ENCODE measurements around the gene IFIT5. TPM values are rescaled to one million over a fixed set of nuclear protein-coding genes. Genes with fewer than 3 reads are reported as not detected.

IFIT5 gene
- polyA plus RNA-seq, 2 of the 4 experiments (the other 2 are of a cell fraction) = 7.8 to 11.5 TPM

DNA sequence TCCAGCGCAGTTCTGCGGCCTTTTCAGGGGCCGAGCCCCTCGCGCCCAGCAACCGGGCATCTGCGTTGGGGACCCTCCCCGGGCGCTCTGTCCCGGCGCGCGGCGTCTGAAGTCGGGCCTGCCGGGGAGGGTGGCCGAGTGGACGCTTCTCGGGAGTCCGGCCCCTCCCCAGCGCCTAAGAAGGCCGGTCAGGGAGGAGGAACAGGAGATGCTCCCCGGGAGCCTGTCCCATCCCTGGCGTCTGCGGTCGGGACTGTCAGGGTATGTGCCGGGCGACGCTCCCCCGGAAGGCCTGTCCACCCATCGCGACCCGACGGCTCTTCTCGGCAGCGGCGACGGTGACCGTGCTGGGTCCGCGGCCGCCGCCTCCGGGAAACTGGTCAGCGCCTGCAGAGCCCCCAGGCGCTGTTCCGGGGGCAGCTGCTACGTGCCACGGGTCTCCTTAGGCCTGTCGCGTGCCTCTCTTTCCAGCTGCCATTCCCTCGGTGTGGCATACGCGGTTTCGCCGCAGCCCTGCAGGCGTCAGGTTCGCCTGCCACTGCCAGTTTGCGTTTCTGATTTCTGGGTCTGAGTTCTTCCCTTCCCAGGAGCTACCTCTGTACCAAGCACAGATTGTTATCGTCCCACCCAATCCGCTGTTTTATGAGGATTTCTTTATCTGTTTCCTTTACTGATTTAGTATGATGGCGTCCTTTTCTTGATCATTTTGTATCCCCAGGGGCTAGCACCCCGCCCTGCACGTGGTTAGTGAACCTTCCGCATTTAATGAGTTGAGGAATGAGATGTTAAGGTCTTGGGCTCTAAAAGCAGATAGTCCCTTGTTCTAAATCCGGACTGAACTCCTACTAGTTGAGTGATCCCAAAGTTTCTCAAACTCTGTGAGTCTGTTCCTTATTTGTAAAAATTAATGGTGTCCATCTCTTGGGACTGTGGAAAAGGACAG lies 782 bp downstream of the IFIT5 start (continued):
- peak; percentile 88 for TF ChIP-seq PHF8 (IDR thresholded peaks at IDR 0.05; ENCODE audit: borderline replicate concordance, low read depth)
- no peak for TF ChIP-seq FOXS1 (CRISPR knock-in tag; IDR thresholded peaks at IDR 0.05)
- TF ChIP-seq MYC (IDR thresholded peaks at IDR 0.05; ENCODE audit: borderline replicate concordance, low read length) = no peak
- TF ChIP-seq FOSL2 (IDR thresholded peaks at IDR 0.05) = no peak
- no peak for TF ChIP-seq FOSL2 (CRISPR knock-in tag; IDR thresholded peaks at IDR 0.05)
- TF ChIP-seq NR3C1 (IDR thresholded peaks at IDR 0.05) = no peak
- no peak for TF ChIP-seq NPAS2 (CRISPR knock-in tag; IDR thresholded peaks at IDR 0.05; ENCODE audit: borderline replicate concordance)
- TF ChIP-seq ESRRA (IDR thresholded peaks at IDR 0.05; ENCODE audit: borderline replicate concordance, low read length) = no peak
- no peak for TF ChIP-seq POLR2AphosphoS2 (conservative IDR thresholded peaks at IDR 0.05; ENCODE audit: low read length)

GRCh38 chr10:89416465-89416864 lies 2.1 kb downstream of the IFIT5 start:
- Histone ChIP-seq H3K4me3 (no peak overlapping the region), H3K4me2 (0 out of 3 replicates have a peak overlapping the region, but pooled peaks have one; percentile 83), H3K4me1 (peaks cover 12% of the 10 kb centered on the region; the same call in 1 of the 3 replicates), H3K9me3 (no peaks in the 10 kb centered on the region), H3K27ac (no peak overlapping the region)
- DNase-seq (ENCODE audit: low read depth in 1 of 2, low spot score in 1 of 2) (no peak), ATAC-seq (no peak), FAIRE-seq (no peak)
- TF ChIP-seq CHD4 (IDR thresholded peaks at IDR 0.05; ENCODE audit: borderline replicate concordance) = no peak
- no peak for TF ChIP-seq HES2 (IDR thresholded peaks at IDR 0.05)
- TF ChIP-seq POLR2AphosphoS2 (conservative IDR thresholded peaks at IDR 0.05; ENCODE audit: low read length) = no peak
- ChIA-PET POLR2A (no interaction called here), CTCF (interaction anchor here (1.3 kb wide), 1 partner anchor 47 kb away, joined by 3 read pairs; no protein-coding TSS in a partner anchor)
- WGBS (ENCODE audit: missing lambda C conversion rate) = 93% methylated on average over 1 of the region's 1 CpG

- H3K9me3 ChIP-seq = no peaks in the 10 kb centered on the region
- ATAC-seq (no peak), DNase-seq (ENCODE audit: low read depth in 1 of 2, low spot score in 1 of 2) (no peak), FAIRE-seq (no peak)
- no peak overlapping the region for H3K4me3 ChIP-seq
- H3K4me1 ChIP-seq = peaks cover 9% of the 10 kb centered on the region
- no peak overlapping the region for H3K4me2 ChIP-seq
- ChIA-PET POLR2A (no interaction called here), CTCF (interaction anchor here (1.0 to 1.2 kb wide), 4 partner anchors 10 to 137 kb away, joined by 3 to 7 read pairs (median 3); partner anchors contain the start of gene IFIT1)
- no peak overlapping the region for H3K27ac ChIP-seq
- TF ChIP-seq POLR2A (IDR thresholded peaks at IDR 0.05; ENCODE audit: low read length) = no peak
- TF ChIP-seq HOXB5 (CRISPR knock-in tag; IDR thresholded peaks at IDR 0.05) = no peak
- no peak for TF ChIP-seq ZFP36 (IDR thresholded peaks at IDR 0.05; ENCODE audit: borderline replicate concordance, partially characterized antibody)
- no peak for TF ChIP-seq JUN (IDR thresholded peaks at IDR 0.05)
- no peak for TF ChIP-seq BHLHE40 (IDR thresholded peaks at IDR 0.05; ENCODE audit: low read depth, low read length)
- no peak for TF ChIP-seq CHD2 (IDR thresholded peaks at IDR 0.05; ENCODE audit: low read length, partially characterized antibody)
- no peak for TF ChIP-seq ZC3H11A (IDR thresholded peaks at IDR 0.05)
- TF ChIP-seq, protein P1, sequence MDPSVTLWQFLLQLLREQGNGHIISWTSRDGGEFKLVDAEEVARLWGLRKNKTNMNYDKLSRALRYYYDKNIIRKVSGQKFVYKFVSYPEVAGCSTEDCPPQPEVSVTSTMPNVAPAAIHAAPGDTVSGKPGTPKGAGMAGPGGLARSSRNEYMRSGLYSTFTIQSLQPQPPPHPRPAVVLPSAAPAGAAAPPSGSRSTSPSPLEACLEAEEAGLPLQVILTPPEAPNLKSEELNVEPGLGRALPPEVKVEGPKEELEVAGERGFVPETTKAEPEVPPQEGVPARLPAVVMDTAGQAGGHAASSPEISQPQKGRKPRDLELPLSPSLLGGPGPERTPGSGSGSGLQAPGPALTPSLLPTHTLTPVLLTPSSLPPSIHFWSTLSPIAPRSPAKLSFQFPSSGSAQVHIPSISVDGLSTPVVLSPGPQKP (IDR thresholded peaks at IDR 0.05; ENCODE audit: low read depth, low read length) = no peak
- TF ChIP-seq FOXS1 (CRISPR knock-in tag; IDR thresholded peaks at IDR 0.05) = no peak
- no peak for TF ChIP-seq CBX8 (IDR thresholded peaks at IDR 0.05)
- no peak for TF ChIP-seq MAZ (IDR thresholded peaks at IDR 0.05; ENCODE audit: borderline replicate concordance, low read depth, low read length)
- no peak for TF ChIP-seq KDM1A (IDR thresholded peaks at IDR 0.05; ENCODE audit: low read depth)
- TF ChIP-seq FOSB (CRISPR knock-in tag; IDR thresholded peaks at IDR 0.05) = no peak
- no peak for TF ChIP-seq RAD21 (conservative IDR thresholded peaks at IDR 0.05 in 1 of 2, IDR thresholded peaks at IDR 0.05 in 1 of 2)
- no peak for TF ChIP-seq JUNB (IDR thresholded peaks at IDR 0.05)
- no peak for TF ChIP-seq BCL3 (IDR thresholded peaks at IDR 0.05)
- no peak for TF ChIP-seq ESRRA (IDR thresholded peaks at IDR 0.05; ENCODE audit: borderline replicate concordance, low read length)
- no peak for TF ChIP-seq EHMT2 (IDR thresholded peaks at IDR 0.05; ENCODE audit: low read depth)
- TF ChIP-seq EHF (CRISPR knock-in tag; IDR thresholded peaks at IDR 0.05) = no peak
- WGBS (ENCODE audit: missing lambda C conversion rate) = 69% methylated on average over 3 of the region's 3 CpGs
Observed at GRCh38 chr10:89419548-89419947, 5.2 kb downstream of the IFIT5 start.

Data from A549 (cell line).